Cerebellar nuclear complex (tissue), 1 donor: ENCODE data around the gene ZNF35.

Experiments used
- DNase-seq, 2 experiments: peaks; one replicate each; lab custom pipeline; 2025; lab: John Stamatoyannopoulos, UW

ZNF35 gene

GRCh38 chr3:44685128-44685800 is 36.7 kb downstream of the ZNF35 start:
- DNase-seq = peak; percentile 66 to 70

- no peak for DNase-seq
Measured at GRCh38 chr3:44687898-44688297, 39.4 kb downstream of the ZNF35 start.
